Measurements from ENCODE around the gene PARG. TPM values are rescaled to one million over a fixed set of nuclear protein-coding genes. Genes with fewer than 3 reads are reported as not detected.

PARG gene
- total RNA-seq, 1 donor from 2014 or later = 22.2 TPM

DNA sequence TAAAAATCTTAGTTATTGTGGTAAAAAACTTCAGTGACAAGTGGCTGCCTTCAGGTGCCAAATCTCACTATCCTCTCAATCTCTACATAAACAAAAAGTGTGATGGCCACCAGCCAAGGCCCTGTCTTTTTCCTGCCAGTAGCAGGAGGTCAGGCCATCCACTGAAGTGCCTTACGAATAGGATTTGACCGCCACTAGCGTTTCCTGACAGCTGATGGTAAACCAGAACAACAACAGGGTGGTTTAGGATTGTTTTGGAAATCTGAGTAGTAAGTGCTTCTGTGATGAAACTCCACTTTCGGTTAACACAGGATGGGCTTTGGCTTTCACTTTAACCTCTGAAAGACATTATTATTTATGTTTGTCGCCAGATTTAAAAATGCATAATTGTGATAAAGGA is 124.0 kb downstream of the PARG start:
- TF ChIP-seq, protein P1, sequence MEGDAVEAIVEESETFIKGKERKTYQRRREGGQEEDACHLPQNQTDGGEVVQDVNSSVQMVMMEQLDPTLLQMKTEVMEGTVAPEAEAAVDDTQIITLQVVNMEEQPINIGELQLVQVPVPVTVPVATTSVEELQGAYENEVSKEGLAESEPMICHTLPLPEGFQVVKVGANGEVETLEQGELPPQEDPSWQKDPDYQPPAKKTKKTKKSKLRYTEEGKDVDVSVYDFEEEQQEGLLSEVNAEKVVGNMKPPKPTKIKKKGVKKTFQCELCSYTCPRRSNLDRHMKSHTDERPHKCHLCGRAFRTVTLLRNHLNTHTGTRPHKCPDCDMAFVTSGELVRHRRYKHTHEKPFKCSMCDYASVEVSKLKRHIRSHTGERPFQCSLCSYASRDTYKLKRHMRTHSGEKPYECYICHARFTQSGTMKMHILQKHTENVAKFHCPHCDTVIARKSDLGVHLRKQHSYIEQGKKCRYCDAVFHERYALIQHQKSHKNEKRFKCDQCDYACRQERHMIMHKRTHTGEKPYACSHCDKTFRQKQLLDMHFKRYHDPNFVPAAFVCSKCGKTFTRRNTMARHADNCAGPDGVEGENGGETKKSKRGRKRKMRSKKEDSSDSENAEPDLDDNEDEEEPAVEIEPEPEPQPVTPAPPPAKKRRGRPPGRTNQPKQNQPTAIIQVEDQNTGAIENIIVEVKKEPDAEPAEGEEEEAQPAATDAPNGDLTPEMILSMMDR (IDR thresholded peaks at IDR 0.05) = no peak
- DNase-seq (no peak), ATAC-seq (no peak)
- intact Hi-C loops (cut with DNase I) = no loop called here
- Histone ChIP-seq H3K36me3 (peaks cover 24% of the 10 kb centered on the region), H3K9me3 (no peaks in the 10 kb centered on the region), H3K4me1 (no peaks in the 10 kb centered on the region), H3K27ac (no peak overlapping the region), H3K4me3 (no peak overlapping the region), H3K27me3 (no peaks in the 10 kb centered on the region)

GRCh38 chr10:49803988-49804387 is 137.8 kb downstream of the PARG start:
- TF ChIP-seq, protein P1 (IDR thresholded peaks at IDR 0.05) = no peak
- H3K4me3 ChIP-seq = no peak overlapping the region
- H3K27ac ChIP-seq = no peak overlapping the region
- intact Hi-C loops (cut with DNase I) = no loop called here
- no peaks in the 10 kb centered on the region for H3K9me3 ChIP-seq
- ATAC-seq (no peak), DNase-seq (no peak)
- no peaks in the 10 kb centered on the region for H3K27me3 ChIP-seq
- no peaks in the 10 kb centered on the region for H3K4me1 ChIP-seq
- no peaks in the 10 kb centered on the region for H3K36me3 ChIP-seq

DNA sequence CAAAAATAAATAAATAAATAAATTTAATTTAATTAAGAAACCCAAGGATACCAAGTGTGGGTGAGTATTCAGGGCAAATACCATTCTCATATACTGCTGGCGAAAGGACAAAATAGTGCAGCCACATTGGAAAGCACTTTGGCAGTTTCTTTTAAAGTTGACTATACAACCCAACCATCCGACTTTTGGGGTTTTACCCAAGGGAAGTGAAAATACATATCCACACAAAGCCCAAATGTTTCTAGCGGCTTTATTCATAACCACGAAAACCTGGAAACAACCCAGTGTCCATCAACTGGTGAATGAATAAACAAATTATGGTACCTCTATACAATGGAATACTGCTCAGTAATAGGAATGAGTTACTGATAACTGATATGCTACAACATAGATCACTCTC is 143.6 kb downstream of the PARG start:
- no peak for ATAC-seq
- no peaks in the 10 kb centered on the region for H3K9me3 ChIP-seq
- H3K4me1 ChIP-seq = no peaks in the 10 kb centered on the region
- H3K36me3 ChIP-seq = no peaks in the 10 kb centered on the region
- H3K4me3 ChIP-seq = no peak overlapping the region
- intact Hi-C loops (cut with DNase I) = no loop called here
- H3K27me3 ChIP-seq = no peaks in the 10 kb centered on the region
- DNase-seq = no peak
- no peak overlapping the region for H3K27ac ChIP-seq
- TF ChIP-seq, protein P1 (IDR thresholded peaks at IDR 0.05) = no peak

- DNase-seq (no peak), ATAC-seq (no peak)
- H3K4me1 ChIP-seq = no peaks in the 10 kb centered on the region
- no peaks in the 10 kb centered on the region for H3K36me3 ChIP-seq
- intact Hi-C loops (cut with DNase I) = no loop called here
- H3K4me3 ChIP-seq = no peak overlapping the region
- TF ChIP-seq, protein P1 (IDR thresholded peaks at IDR 0.05) = no peak
- no peaks in the 10 kb centered on the region for H3K9me3 ChIP-seq
- no peak overlapping the region for H3K27ac ChIP-seq
- H3K27me3 ChIP-seq = no peaks in the 10 kb centered on the region
These were observed 150.7 kb downstream of the PARG start for GRCh38 chr10:49791100-49791499.

GRCh38 chr10:49784681-49785080 is 157.1 kb downstream of the PARG start:
- Histone ChIP-seq H3K4me3 (no peak overlapping the region), H3K27me3 (no peaks in the 10 kb centered on the region), H3K36me3 (no peaks in the 10 kb centered on the region), H3K9me3 (no peaks in the 10 kb centered on the region), H3K27ac (no peak overlapping the region), H3K4me1 (no peaks in the 10 kb centered on the region)
- TF ChIP-seq, protein P1 (IDR thresholded peaks at IDR 0.05) = no peak
- intact Hi-C loops (cut with DNase I) = no loop called here
- DNase-seq (no peak), ATAC-seq (no peak)

- Histone ChIP-seq H3K4me3 (no peak overlapping the region), H3K36me3 (no peaks in the 10 kb centered on the region), H3K27me3 (no peaks in the 10 kb centered on the region), H3K9me3 (no peaks in the 10 kb centered on the region), H3K27ac (no peak overlapping the region), H3K4me1 (no peaks in the 10 kb centered on the region)
- ATAC-seq (no peak), DNase-seq (no peak)
- intact Hi-C loops (cut with DNase I) = no loop called here
- TF ChIP-seq, protein P1 (IDR thresholded peaks at IDR 0.05) = no peak
These were observed 158.2 kb downstream of the PARG start for GRCh38 chr10:49783645-49784044.
